Fibroblast of pulmonary artery (primary cell): ENCODE data around the gene GEMIN4.

Experiments used
- DNase-seq: peaks from one replicate; pipeline ENCODE4 v3.0.0-alpha.2; 2010; ENCODE audit warnings: low read depth
- H3K4me3 ChIP-seq: replicated peaks from 2 replicates; pipeline ENCODE4 v1.5.1; 2011; ENCODE audit warnings: low read depth, mild to moderate bottlenecking, control low read depth, low read length, moderate library complexity
- TF ChIP-seq, protein P1 (sequence below): IDR thresholded peaks from 2 replicates; pipeline ENCODE4 v1.5.1; 2011; ENCODE audit warnings: mild to moderate bottlenecking, control low read depth, low read length, inconsistent platforms; ENCODE audit errors: missing control alignments

GEMIN4 gene

DNA sequence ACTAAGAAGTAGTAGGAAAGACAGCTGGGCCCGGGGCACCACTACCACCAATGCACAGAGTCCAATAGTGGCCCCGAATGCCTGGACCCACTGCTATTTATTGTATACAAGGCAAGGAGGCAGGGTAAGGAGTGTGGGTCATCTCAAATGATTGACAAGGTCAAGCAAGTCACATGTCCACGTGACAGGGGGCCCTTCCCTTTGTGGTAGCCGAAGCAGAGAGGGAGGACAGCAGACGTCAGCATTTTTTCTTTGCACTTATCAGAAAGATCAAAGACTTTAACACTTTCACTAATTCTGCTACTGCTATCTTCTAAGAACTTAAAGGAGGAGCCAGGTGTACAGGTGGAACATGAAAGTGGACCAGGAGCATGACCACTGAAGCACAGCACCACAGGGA is 43.9 kb downstream of the GEMIN4 start:
- TF ChIP-seq, protein P1, sequence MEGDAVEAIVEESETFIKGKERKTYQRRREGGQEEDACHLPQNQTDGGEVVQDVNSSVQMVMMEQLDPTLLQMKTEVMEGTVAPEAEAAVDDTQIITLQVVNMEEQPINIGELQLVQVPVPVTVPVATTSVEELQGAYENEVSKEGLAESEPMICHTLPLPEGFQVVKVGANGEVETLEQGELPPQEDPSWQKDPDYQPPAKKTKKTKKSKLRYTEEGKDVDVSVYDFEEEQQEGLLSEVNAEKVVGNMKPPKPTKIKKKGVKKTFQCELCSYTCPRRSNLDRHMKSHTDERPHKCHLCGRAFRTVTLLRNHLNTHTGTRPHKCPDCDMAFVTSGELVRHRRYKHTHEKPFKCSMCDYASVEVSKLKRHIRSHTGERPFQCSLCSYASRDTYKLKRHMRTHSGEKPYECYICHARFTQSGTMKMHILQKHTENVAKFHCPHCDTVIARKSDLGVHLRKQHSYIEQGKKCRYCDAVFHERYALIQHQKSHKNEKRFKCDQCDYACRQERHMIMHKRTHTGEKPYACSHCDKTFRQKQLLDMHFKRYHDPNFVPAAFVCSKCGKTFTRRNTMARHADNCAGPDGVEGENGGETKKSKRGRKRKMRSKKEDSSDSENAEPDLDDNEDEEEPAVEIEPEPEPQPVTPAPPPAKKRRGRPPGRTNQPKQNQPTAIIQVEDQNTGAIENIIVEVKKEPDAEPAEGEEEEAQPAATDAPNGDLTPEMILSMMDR, result no peak
- H3K4me3 ChIP-seq, result no peak overlapping the region
- no peak for DNase-seq

DNA sequence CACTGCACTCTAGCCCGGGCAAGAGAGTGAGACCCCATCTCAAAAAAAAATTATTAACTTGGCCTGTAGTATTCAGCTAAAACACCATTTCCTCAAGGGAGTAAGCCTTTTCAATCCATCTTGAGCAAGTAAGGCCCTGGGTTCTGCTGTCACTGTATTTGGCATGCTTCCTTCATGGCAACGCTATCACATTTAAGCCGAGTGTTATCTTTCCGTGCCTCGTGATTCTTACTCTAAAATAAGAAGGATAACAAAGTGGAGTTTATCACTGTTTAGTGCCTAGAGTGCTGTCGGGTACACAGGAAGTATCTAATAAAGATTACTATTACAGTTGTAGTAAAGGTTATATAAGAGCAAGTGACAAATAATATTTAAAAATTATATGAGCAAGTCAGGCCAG is 46.2 kb downstream of the GEMIN4 start:
- DNase-seq, result peak; percentile 34
- no peak overlapping the region for H3K4me3 ChIP-seq
- TF ChIP-seq, protein P1, result no peak

DNA sequence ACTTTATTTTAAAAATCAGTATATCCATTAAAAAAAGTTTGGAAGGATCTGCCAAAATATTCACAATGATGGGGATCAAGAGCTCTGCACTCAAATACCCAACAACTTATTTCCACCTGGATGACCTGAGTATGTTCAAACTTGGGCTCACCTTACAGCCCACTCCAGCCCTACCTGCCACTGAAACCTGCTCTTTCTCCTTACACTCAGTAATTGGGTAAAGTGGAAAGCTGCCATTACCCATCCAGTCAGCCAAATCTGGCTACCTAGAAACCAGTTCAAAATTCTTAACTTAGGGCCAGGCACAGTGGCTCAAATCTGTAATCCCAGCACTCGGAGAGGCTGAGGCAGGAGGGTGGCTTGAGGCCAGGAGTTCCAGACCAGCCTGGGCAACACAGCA is 47.1 kb downstream of the GEMIN4 start:
- DNase-seq, result no peak

DNA sequence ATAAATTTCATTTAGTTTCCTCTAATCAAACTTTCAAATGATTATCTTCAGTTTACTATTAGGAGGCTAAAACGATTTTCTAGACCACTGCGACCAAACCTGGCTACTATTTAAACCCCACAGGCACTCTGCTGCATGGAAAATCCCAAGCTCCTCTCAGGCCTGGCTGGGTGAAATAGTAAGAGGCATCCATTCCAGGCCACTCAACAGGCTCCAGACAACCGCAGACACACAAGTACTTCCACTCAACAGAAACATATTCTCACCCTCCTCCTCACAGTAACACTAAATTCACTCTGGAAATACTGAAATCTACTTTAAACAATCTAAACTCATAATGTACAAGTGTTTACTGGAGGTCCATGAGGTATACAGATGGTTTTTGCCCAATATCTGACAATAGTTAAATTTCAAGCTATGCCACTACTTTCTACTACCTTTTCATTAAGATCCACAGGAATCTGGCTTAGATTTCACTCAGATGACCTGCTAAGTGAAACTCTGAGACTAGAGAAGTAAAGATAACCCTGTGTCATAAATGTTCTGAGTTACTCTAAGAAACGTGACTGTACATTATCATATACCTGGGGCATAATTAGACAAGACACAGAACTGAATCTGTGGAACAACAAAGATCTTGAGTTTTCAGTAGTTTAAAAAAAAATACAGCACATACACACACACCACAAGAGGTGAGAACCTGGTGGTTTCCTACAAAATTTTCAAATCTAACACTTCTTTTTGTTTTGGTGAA is 47.8 kb downstream of the GEMIN4 start:
- TF ChIP-seq, protein P1, result no peak

More for the DNA sequence above, 47.1 kb downstream of the GEMIN4 start:
- H3K4me3 ChIP-seq, result no peak overlapping the region
- TF ChIP-seq, protein P1, result no peak

DNA sequence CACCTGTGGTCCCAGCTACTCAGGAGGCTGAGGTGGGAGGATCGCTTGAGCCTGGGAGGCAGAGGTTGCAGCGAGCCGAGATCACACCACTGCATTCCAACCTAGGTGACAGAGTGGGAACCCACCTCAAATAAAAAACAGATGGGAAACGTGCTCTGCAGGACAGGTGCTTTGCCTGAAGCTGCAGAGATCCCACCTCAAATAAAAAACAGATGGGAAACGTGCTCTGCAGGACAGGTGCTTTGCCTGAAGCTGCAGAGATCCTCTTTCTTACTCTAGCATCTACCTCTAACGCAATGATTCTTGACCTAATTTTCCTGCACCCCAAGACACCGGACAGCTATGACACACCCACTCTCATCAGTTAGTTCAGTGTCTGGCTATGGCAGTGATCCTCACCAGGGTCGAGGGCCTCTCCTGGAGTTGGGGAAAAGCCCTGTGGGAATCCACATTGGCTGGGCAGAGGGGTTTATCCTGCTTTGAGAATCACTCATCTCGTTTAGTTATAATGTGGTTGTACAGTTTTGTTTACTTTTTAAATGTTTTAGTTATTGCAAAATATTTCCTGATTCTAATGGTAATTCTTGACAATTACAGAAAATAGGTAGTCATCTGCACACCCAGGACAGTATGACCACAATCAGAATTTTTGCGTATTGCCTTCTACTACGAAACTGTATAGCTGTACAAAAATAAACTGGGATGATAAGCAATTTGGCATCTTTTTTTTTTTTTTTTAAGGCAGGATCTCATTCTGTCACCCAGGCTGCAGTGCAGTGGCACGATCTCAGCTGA is 48.8 kb downstream of the GEMIN4 start:
- DNase-seq, result no peak
- TF ChIP-seq, protein P1, result no peak
- no peak overlapping the region for H3K4me3 ChIP-seq

More for the DNA sequence above, 47.8 kb downstream of the GEMIN4 start:
- DNase-seq, result no peak
- H3K4me3 ChIP-seq, result no peak overlapping the region

DNA sequence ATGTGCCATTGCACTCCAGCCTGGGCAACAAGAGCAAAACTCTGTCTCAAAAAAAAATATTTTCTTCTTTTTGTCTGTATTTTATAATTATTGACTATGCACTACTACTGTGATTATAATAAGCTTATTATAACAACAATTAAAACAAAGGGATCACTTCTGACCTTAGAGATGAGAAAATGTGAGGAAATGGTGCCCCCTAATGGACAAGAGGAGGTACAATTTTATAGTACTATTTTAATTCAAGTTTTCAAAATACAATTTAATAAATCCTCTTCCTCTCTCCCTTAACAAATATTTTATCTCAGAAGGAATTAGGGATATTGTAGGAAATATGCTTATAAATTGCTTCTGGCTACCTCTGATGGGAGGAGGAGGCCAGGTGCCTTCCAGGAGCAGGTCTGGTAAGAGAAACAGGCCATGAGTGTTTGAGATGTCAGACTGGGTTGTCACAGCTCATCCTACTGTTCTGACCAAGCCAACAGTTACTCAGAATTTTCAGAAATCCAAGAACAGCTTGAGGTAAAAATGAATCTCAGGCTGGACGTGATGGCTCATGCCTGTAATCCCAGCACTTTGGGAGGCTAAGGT is 51.5 kb downstream of the GEMIN4 start:
- peak; percentile 63 for DNase-seq
- H3K4me3 ChIP-seq, result no peak overlapping the region
- TF ChIP-seq, protein P1, result peak; percentile 50
